Suprapubic skin (tissue), 4 donors: ENCODE results near the gene CTNNA2. TPM values are rescaled to one million over a fixed set of nuclear protein-coding genes. Genes with fewer than 3 reads are reported as not detected.

Source experiments
- DNase-seq, 2 donors: peaks; one replicate each; pipeline ENCODE4 v3.0.0-alpha.2; 2019; ENCODE audit warnings: low spot score in 2 of 2
- H3K27ac ChIP-seq: fragments of 200-600 bp; sonication (generic); one replicate; pipeline ENCODE4 v1.5.1; 2019
- H3K27me3 ChIP-seq: fragments of 200-600 bp; sonication (generic); one replicate; pipeline ENCODE4 v1.5.1; 2019
- H3K36me3 ChIP-seq: fragments of 200-600 bp; sonication (generic); one replicate; pipeline ENCODE4 v1.5.1; 2019
- H3K4me1 ChIP-seq: fragments of 200-600 bp; sonication (generic); one replicate; pipeline ENCODE4 v1.5.1; 2019
- H3K4me3 ChIP-seq: fragments of 200-600 bp; sonication (generic); one replicate; pipeline ENCODE4 v1.5.1; 2019; ENCODE audit warnings: mild to moderate bottlenecking
- H3K9me3 ChIP-seq: fragments of 200-600 bp; sonication (generic); one replicate; pipeline ENCODE4 v1.5.1; 2019
- CTCF ChIP-seq, 2 donors: fragments of 200-600 bp in 1 of 2; fragments of 450-650 bp in 1 of 2; sonication (generic) in 1 of 2; IDR thresholded peaks; one replicate each; pipeline ENCODE4 v1.5.1; 2016 to 2019; ENCODE audit warnings: antibody characterized with exemption in 2 of 2, mild to moderate bottlenecking in 1 of 2, moderate library complexity in 1 of 2
- EP300 ChIP-seq: sonication (generic); formaldehyde crosslinking; IDR thresholded peaks from one replicate; pipeline ENCODE4 v1.6.1; 2017; ENCODE audit warnings: antibody characterized with exemption
- POLR2A ChIP-seq, 2 donors: fragments of 450-650 bp; IDR thresholded peaks; one replicate each; pipeline ENCODE4 v1.6.1; 2017; ENCODE audit warnings: antibody characterized with exemption in 2 of 2, mild to moderate bottlenecking in 2 of 2, moderate library complexity in 2 of 2
- POLR2AphosphoS5 ChIP-seq, 3 donors: sonication (generic); formaldehyde crosslinking; IDR thresholded peaks; one replicate each; pipeline ENCODE4 v1.6.1; 2017; ENCODE audit warnings: antibody characterized with exemption in 3 of 3
- WGBS: methylation state at CpG from one replicate; pipeline ENCODE4 v1.1.5; 2018; 5-methylcytosine and 5-hydroxymethylcytosine counted together
- total RNA-seq, 4 donors: library from RNA; depleted of rRNA; stranded (reverse); fragments of >200 nt; gene quantifications; one replicate each; pipeline ENCODE4 v1.1.0, GENCODE V29; 2016

The CTNNA2 gene
- total RNA-seq, 4 donors from 2014 or later, result 0.15 to 0.21 TPM; not detected in 2

- no peaks in the 10 kb centered on the region for H3K4me1 ChIP-seq
- H3K4me3 ChIP-seq, result no peak overlapping the region
- WGBS, result 44% methylated on average over 3 of the region's 3 CpGs
- TF ChIP-seq POLR2A (IDR thresholded peaks at IDR 0.05) (no peak), POLR2AphosphoS5 (IDR thresholded peaks at IDR 0.05) (no peak), CTCF (IDR thresholded peaks at IDR 0.05) (no peak), EP300 (no peak)
- no peaks in the 10 kb centered on the region for H3K9me3 ChIP-seq
- no peaks in the 10 kb centered on the region for H3K36me3 ChIP-seq
- H3K27me3 ChIP-seq, result no peaks in the 10 kb centered on the region
- no peak overlapping the region for H3K27ac ChIP-seq
- no peak for DNase-seq
These were observed 288.2 kb downstream of the CTNNA2 start for GRCh38 chr2:79801082-79801481.

GRCh38 chr2:79817288-79817687, 304.4 kb downstream of the CTNNA2 start:
- 72% methylated on average over 4 of the region's 4 CpGs for WGBS
- Histone ChIP-seq H3K27ac (no peak overlapping the region), H3K4me3 (no peak overlapping the region), H3K27me3 (no peaks in the 10 kb centered on the region), H3K9me3 (peaks cover 5% of the 10 kb centered on the region), H3K36me3 (no peaks in the 10 kb centered on the region), H3K4me1 (no peaks in the 10 kb centered on the region)
- no peak for DNase-seq
- no peak for TF ChIP-seq CTCF (IDR thresholded peaks at IDR 0.05)
- no peak for TF ChIP-seq POLR2A (IDR thresholded peaks at IDR 0.05)
- TF ChIP-seq EP300, result no peak
- TF ChIP-seq POLR2AphosphoS5 (IDR thresholded peaks at IDR 0.05), result no peak

- Histone ChIP-seq H3K4me1 (no peaks in the 10 kb centered on the region), H3K4me3 (no peak overlapping the region), H3K9me3 (no peaks in the 10 kb centered on the region), H3K27ac (no peak overlapping the region), H3K27me3 (no peaks in the 10 kb centered on the region), H3K36me3 (no peaks in the 10 kb centered on the region)
- 59% methylated on average over 4 of the region's 4 CpGs for WGBS
- no peak for DNase-seq
- TF ChIP-seq POLR2AphosphoS5 (IDR thresholded peaks at IDR 0.05), result no peak
- no peak for TF ChIP-seq CTCF (IDR thresholded peaks at IDR 0.05)
- TF ChIP-seq POLR2A (IDR thresholded peaks at IDR 0.05), result no peak
These were observed 307.4 kb downstream of the CTNNA2 start for GRCh38 chr2:79820281-79820680.

GRCh38 chr2:79822136-79822535, 309.3 kb downstream of the CTNNA2 start:
- no peaks in the 10 kb centered on the region for H3K4me1 ChIP-seq
- no peak overlapping the region for H3K27ac ChIP-seq
- H3K4me3 ChIP-seq, result no peak overlapping the region
- TF ChIP-seq POLR2A (IDR thresholded peaks at IDR 0.05) (no peak), CTCF (IDR thresholded peaks at IDR 0.05) (no peak), POLR2AphosphoS5 (IDR thresholded peaks at IDR 0.05) (no peak), EP300 (no peak)
- H3K9me3 ChIP-seq, result no peaks in the 10 kb centered on the region
- H3K27me3 ChIP-seq, result no peaks in the 10 kb centered on the region
- no peaks in the 10 kb centered on the region for H3K36me3 ChIP-seq
- 66% methylated on average over 2 of the region's 2 CpGs for WGBS
- DNase-seq, result no peak

- Histone ChIP-seq H3K4me1 (no peaks in the 10 kb centered on the region), H3K4me3 (no peak overlapping the region), H3K27ac (no peak overlapping the region), H3K27me3 (no peaks in the 10 kb centered on the region), H3K36me3 (no peaks in the 10 kb centered on the region), H3K9me3 (no peaks in the 10 kb centered on the region)
- WGBS, result 65% methylated on average over 6 of the region's 6 CpGs
- no peak for TF ChIP-seq EP300
- no peak for TF ChIP-seq CTCF (IDR thresholded peaks at IDR 0.05)
- no peak for TF ChIP-seq POLR2AphosphoS5 (IDR thresholded peaks at IDR 0.05)
- DNase-seq, result no peak
These were observed 311.4 kb downstream of the CTNNA2 start for GRCh38 chr2:79824086-79824786.
